ENCODE measurements around the gene TAGLN3.

TAGLN3 gene

GRCh38 chr3:112009670-112010069 lies 10.9 kb downstream of the TAGLN3 start:
- FAIRE-seq, result no peak
- no peak for DNase-seq (ENCODE audit: insufficient read length, low spot score)
- TF ChIP-seq CTCF (IDR thresholded peaks at IDR 0.05; ENCODE audit: insufficient read depth, missing control alignments), result no peak

- FAIRE-seq (no peak), DNase-seq (ENCODE audit: insufficient read length, low spot score) (no peak)
- no peak for TF ChIP-seq CTCF (IDR thresholded peaks at IDR 0.05; ENCODE audit: insufficient read depth, missing control alignments)
These were observed 11.9 kb downstream of the TAGLN3 start for GRCh38 chr3:112010636-112011035.

GRCh38 chr3:112011376-112011940 lies 12.7 kb downstream of the TAGLN3 start:
- DNase-seq (ENCODE audit: insufficient read length, low spot score), result no peak
- no peak for TF ChIP-seq CTCF (IDR thresholded peaks at IDR 0.05; ENCODE audit: insufficient read depth, missing control alignments)

GRCh38 chr3:112012205-112012992 lies 13.7 kb downstream of the TAGLN3 start:
- no peak for DNase-seq (ENCODE audit: insufficient read length, low spot score)
- FAIRE-seq, result no peak
- no peak for TF ChIP-seq CTCF (IDR thresholded peaks at IDR 0.05; ENCODE audit: insufficient read depth, missing control alignments)

More at GRCh38 chr3:112011376-112011940, 12.7 kb downstream of the TAGLN3 start:
- no peak for FAIRE-seq

- DNase-seq (ENCODE audit: insufficient read length, low spot score), result no peak
These were observed 14.5 kb downstream of the TAGLN3 start for GRCh38 chr3:112013058-112013783.

GRCh38 chr3:112013784-112014143 lies 15.0 kb downstream of the TAGLN3 start:
- no peak for FAIRE-seq
- no peak for DNase-seq (ENCODE audit: insufficient read length, low spot score)
- TF ChIP-seq CTCF (IDR thresholded peaks at IDR 0.05; ENCODE audit: insufficient read depth, missing control alignments), result no peak

More at GRCh38 chr3:112013058-112013783, 14.5 kb downstream of the TAGLN3 start:
- peak; percentile 78 for TF ChIP-seq CTCF (IDR thresholded peaks at IDR 0.05; ENCODE audit: insufficient read depth, missing control alignments)
- no peak for FAIRE-seq

Data from D721Med (cell line).